NT2/D1 (cell line): ENCODE results near the gene SLC6A19.

ENCODE experiments used
- SUZ12 ChIP-seq: IDR thresholded peaks from 2 replicates; pipeline ENCODE4 v1.6.1; 2011; ENCODE audit not compliant: insufficient read length, insufficient read depth; ENCODE audit errors: extremely low read depth
- YY1 ChIP-seq: IDR thresholded peaks from 2 replicates; pipeline ENCODE4 v1.6.1; 2011; ENCODE audit not compliant: insufficient read length, insufficient read depth

DNA sequence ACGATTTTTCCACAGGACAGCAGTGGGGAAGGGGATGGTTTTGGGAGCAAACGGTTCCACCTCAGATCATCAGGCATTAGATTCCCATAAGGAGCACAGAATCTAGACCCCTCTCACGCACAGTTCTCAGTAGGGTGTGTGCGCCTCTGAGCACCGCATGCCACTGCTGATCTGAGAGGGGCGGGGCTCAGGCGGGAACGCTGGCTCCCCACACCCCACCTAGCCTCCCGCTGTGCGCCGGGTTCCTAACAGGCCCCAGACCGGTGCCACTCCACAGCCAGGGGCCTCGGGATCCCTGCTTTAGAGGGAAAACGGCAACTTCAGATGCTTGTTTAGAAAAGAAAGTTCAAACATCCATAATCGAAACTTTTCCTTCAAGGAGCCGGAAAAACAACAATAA lies 73.1 kb downstream of the SLC6A19 start:
- TF ChIP-seq YY1 = no peak
- TF ChIP-seq SUZ12 = no peak
